Activated CD4-positive, alpha-beta T cell treated with anti-CD3 and anti-CD28 coated beads for 1 hour (primary cell): ENCODE measurements around the gene GSTA5.
"Not testable (repeated sequence)": the region's sequence is repeated elsewhere in the genome, so short reads cannot be mapped to it uniquely, and the experiment has no call there.

Source experiments
- DNase-seq: peaks from one replicate; pipeline ENCODE4 v3.0.0-alpha.2; 2020

GSTA5 gene

GRCh38 chr6:52840763-52841585 lies at the start of gene GSTA5:
GSTA5 (minus strand) TSS chr6:52840813.
- no peak for DNase-seq

GRCh38 chr6:52890018-52890417 lies 49.4 kb upstream of the GSTA5 start:
- DNase-seq: no peak

GRCh38 chr6:52887910-52888524 lies 47.4 kb upstream of the GSTA5 start:
- no peak for DNase-seq

- DNase-seq: peak; percentile 43
These were observed 41.6 kb upstream of the GSTA5 start for GRCh38 chr6:52881996-52882841.

GRCh38 chr6:52881662-52881995 lies 41.0 kb upstream of the GSTA5 start:
- no peak for DNase-seq

GRCh38 chr6:52877786-52878185 lies 37.2 kb upstream of the GSTA5 start:
- DNase-seq: no peak

- DNase-seq: no peak
These were observed 36.6 kb upstream of the GSTA5 start for GRCh38 chr6:52877168-52877567.

- DNase-seq: no peak
These were observed 35.6 kb upstream of the GSTA5 start for GRCh38 chr6:52876056-52876787.

- no peak for DNase-seq
These were observed 31.4 kb upstream of the GSTA5 start for GRCh38 chr6:52872031-52872430.

- DNase-seq: no peak
These were observed 31.0 kb upstream of the GSTA5 start for GRCh38 chr6:52871621-52872020.

GRCh38 chr6:52870335-52871091 lies 29.9 kb upstream of the GSTA5 start:
- not testable (repeated sequence) for DNase-seq

- DNase-seq: not testable (repeated sequence)
These were observed 28.3 kb upstream of the GSTA5 start for GRCh38 chr6:52868899-52869298.

GRCh38 chr6:52868240-52868639 lies 27.6 kb upstream of the GSTA5 start:
- DNase-seq: no peak

- not testable (repeated sequence) for DNase-seq
These were observed 20.5 kb upstream of the GSTA5 start for GRCh38 chr6:52861151-52861550.

GRCh38 chr6:52858416-52858815 lies 17.8 kb upstream of the GSTA5 start:
- no peak for DNase-seq

- DNase-seq: not testable (repeated sequence)
These were observed 15.5 kb upstream of the GSTA5 start for GRCh38 chr6:52856137-52856536.

GRCh38 chr6:52849137-52849536 lies 8.5 kb upstream of the GSTA5 start:
- no peak for DNase-seq

- DNase-seq: no peak
These were observed 5.4 kb upstream of the GSTA5 start for GRCh38 chr6:52846002-52846401.

GRCh38 chr6:52843605-52844004 lies 3.0 kb upstream of the GSTA5 start:
- DNase-seq: no peak

GRCh38 chr6:52839124-52840055 lies 1.2 kb downstream of the GSTA5 start:
- DNase-seq: peak; percentile 15

- no peak for DNase-seq
These were observed 6.1 kb downstream of the GSTA5 start for GRCh38 chr6:52834481-52834880.
